OCI-LY7 (cell line): ENCODE results near the gene PLD5.

Experiments used
- CTCF ChIP-seq: fragments of 200-600 bp; sonication (generic); conservative IDR thresholded peaks from 2 replicates; pipeline ENCODE4 v1.5.1; 2014; ENCODE audit warnings: mild to moderate bottlenecking, antibody characterized with exemption, low read length, moderate library complexity, mixed read lengths
- EZH2phosphoT487 ChIP-seq: fragments of 200-600 bp; sonication (generic); IDR thresholded peaks from 2 replicates; pipeline ENCODE4 v1.6.1; 2018; ENCODE audit warnings: low read depth, borderline replicate concordance, mild to moderate bottlenecking, mixed run types, antibody characterized with exemption, low read length, moderate library complexity, mixed read lengths

GRCh38 chr1:242546441-242546840, 21.9 kb upstream of the PLD5 start:
- TF ChIP-seq CTCF (no peak), EZH2phosphoT487 (no peak)
